Esophagus muscularis mucosa (tissue), 4 donors: ENCODE results near the gene SLITRK2. TPM values are rescaled to one million over a fixed set of nuclear protein-coding genes. Genes with fewer than 3 reads are reported as not detected.

Experiments used
- DNase-seq: peaks from one replicate; pipeline ENCODE4 v3.0.0-alpha.2; 2017; ENCODE audit errors: extremely low spot score
- H3K27ac ChIP-seq, 4 donors: fragments of 200-600 bp; sonication (generic); replicated peaks in 1 of 4; 1 replicate in 3 of 4; 2 replicates in 1 of 4; pipeline ENCODE4 v1.5.1; 2016 to 2019; ENCODE audit warnings: mild to moderate bottlenecking in 1 of 4
- H3K27me3 ChIP-seq, 4 donors: fragments of 200-600 bp; sonication (generic); one replicate each; pipeline versions ENCODE4 v1.5.1 to v1.6.0; 2016 to 2019
- H3K36me3 ChIP-seq, 4 donors: fragments of 200-600 bp; sonication (generic); one replicate each; pipeline ENCODE4 v1.5.1; 2016 to 2019
- H3K4me1 ChIP-seq, 4 donors: fragments of 200-600 bp; sonication (generic); one replicate each; pipeline ENCODE4 v1.5.1; 2016 to 2019
- H3K4me3 ChIP-seq, 4 donors: fragments of 200-600 bp; sonication (generic); 1 replicate in 2 of 4; 2 replicates in 2 of 4; pipeline ENCODE4 v1.5.1; 2016 to 2019; ENCODE audit warnings: mild to moderate bottlenecking in 4 of 4, moderate library complexity in 1 of 4
- H3K9me3 ChIP-seq, 4 donors: fragments of 200-600 bp; sonication (generic); 1 replicate in 3 of 4; 2 replicates in 1 of 4; pipeline ENCODE4 v1.5.1; 2016 to 2019
- EP300 ChIP-seq: sonication (generic); formaldehyde crosslinking; IDR thresholded peaks from one replicate; pipeline ENCODE4 v1.6.1; 2017; ENCODE audit warnings: antibody characterized with exemption
- POLR2A ChIP-seq: fragments of 450-650 bp; IDR thresholded peaks from one replicate; pipeline ENCODE4 v1.6.1; 2017; ENCODE audit warnings: antibody characterized with exemption, moderate library complexity, mild to moderate bottlenecking, low read depth
- POLR2AphosphoS5 ChIP-seq, 2 donors: sonication (generic); formaldehyde crosslinking; IDR thresholded peaks; one replicate each; pipeline ENCODE4 v1.6.1; 2017; ENCODE audit warnings: antibody characterized with exemption in 2 of 2
- WGBS: methylation state at CpG from one replicate; pipeline ENCODE4 v1.1.5; 2018; 5-methylcytosine and 5-hydroxymethylcytosine counted together
- intact Hi-C: fragments of 100-400 bp; cut with DNase I; formaldehyde crosslinking; loops from one replicate; pipeline ENCODE4 v1.15.1; 2023
- small RNA-seq, 3 donors: library from RNA; depleted of rRNA; stranded (forward); fragments of <200 nt; gene quantifications; one replicate each; pipeline ENCODE3, GENCODE V24; 2016
- total RNA-seq, 4 donors: library from RNA; depleted of rRNA; stranded (reverse); fragments of >200 nt; gene quantifications; one replicate each; pipeline versions ENCODE4 v1.1.0 to v1.2.1, GENCODE V29; 2016
- TF ChIP-seq, protein P1 (sequence below), 3 experiments: fragments of 200-600 bp in 2 of 3; fragments of 450-650 bp in 1 of 3; sonication (generic) in 2 of 3; IDR thresholded peaks; one replicate each; pipeline ENCODE4 v1.5.1; 2017 to 2019; ENCODE audit warnings: antibody characterized with exemption in 3 of 3, mild to moderate bottlenecking in 2 of 3, moderate library complexity in 1 of 3

SLITRK2 gene
- total RNA-seq, 4 donors from 2014 or later, result 0.17 to 0.83 (median 0.51) TPM

DNA sequence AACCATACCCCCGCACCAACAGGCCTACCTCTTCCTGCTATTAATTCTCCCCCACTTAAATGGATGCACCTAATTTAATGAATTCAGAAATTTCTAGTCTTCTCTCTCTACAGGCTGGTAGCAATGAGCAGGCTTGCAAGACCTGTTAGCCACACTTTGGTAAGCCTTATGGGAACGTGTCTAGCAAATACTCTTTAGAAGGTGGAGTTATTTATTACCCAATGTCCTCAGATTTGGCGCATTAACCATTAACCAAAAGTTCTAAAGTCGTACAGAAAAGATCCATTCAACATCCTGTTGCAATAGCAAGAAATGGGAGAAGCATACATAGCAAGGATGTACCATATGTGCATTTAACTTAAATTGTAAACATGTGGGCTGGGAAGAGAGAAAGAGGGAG is 47.5 kb downstream of the SLITRK2 start:
- intact Hi-C loops, result no loop called here
- 68% methylated on average over 4 of the region's 4 CpGs for WGBS
- Histone ChIP-seq H3K4me1 (no peaks in the 10 kb centered on the region), H3K27me3 (no peaks in the 10 kb centered on the region), H3K27ac (no peak overlapping the region), H3K4me3 (no peak overlapping the region), H3K36me3 (no peaks in the 10 kb centered on the region), H3K9me3 (peaks cover 0 to 5% (median 0%) of the 10 kb centered on the region in 4 donors)
- TF ChIP-seq, protein P1, sequence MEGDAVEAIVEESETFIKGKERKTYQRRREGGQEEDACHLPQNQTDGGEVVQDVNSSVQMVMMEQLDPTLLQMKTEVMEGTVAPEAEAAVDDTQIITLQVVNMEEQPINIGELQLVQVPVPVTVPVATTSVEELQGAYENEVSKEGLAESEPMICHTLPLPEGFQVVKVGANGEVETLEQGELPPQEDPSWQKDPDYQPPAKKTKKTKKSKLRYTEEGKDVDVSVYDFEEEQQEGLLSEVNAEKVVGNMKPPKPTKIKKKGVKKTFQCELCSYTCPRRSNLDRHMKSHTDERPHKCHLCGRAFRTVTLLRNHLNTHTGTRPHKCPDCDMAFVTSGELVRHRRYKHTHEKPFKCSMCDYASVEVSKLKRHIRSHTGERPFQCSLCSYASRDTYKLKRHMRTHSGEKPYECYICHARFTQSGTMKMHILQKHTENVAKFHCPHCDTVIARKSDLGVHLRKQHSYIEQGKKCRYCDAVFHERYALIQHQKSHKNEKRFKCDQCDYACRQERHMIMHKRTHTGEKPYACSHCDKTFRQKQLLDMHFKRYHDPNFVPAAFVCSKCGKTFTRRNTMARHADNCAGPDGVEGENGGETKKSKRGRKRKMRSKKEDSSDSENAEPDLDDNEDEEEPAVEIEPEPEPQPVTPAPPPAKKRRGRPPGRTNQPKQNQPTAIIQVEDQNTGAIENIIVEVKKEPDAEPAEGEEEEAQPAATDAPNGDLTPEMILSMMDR (IDR thresholded peaks at IDR 0.05), result no peak
- TF ChIP-seq POLR2AphosphoS5 (IDR thresholded peaks at IDR 0.05) (no peak), EP300 (no peak), POLR2A (no peak)
- no peak for DNase-seq

Small RNA genes within 50 kb of the gene (small RNA-seq; reads per million reads assigned to genes)
- 0 reads per million in 3 donors for gene AL109653.1
